Subcutaneous abdominal adipose tissue (tissue), 5 donors: ENCODE results near the gene RNF115.
"Not testable (repeated sequence)": the region's sequence is repeated elsewhere in the genome, so short reads cannot be mapped to it uniquely, and the experiment has no call there.

ENCODE experiments used
- H3K27ac ChIP-seq: one replicate; pipeline ENCODE4 v1.7.0; 2013; ENCODE audit warnings: low read depth, mild to moderate bottlenecking, inconsistent platforms, low read length, moderate library complexity
- H3K27me3 ChIP-seq, 5 donors: one replicate each; pipeline ENCODE4 v1.7.0; 2013; ENCODE audit warnings: low read length in 5 of 5, inconsistent platforms in 1 of 5; ENCODE audit not compliant: control insufficient read depth in 5 of 5, insufficient read depth in 4 of 5
- H3K36me3 ChIP-seq, 5 donors: one replicate each; pipeline ENCODE4 v1.7.0; 2013; ENCODE audit warnings: low read length in 5 of 5; ENCODE audit not compliant: control insufficient read depth in 5 of 5, insufficient read depth in 5 of 5
- H3K4me1 ChIP-seq, 5 donors: one replicate each; pipeline ENCODE4 v1.7.0; 2013; ENCODE audit warnings: low read length in 5 of 5, mild to moderate bottlenecking in 3 of 5, moderate library complexity in 1 of 5; ENCODE audit not compliant: control insufficient read depth in 5 of 5, insufficient read depth in 5 of 5
- H3K4me3 ChIP-seq, 5 donors: one replicate each; pipeline ENCODE4 v1.7.0; 2013; ENCODE audit warnings: low read length in 5 of 5, low read depth in 1 of 5
- H3K9ac ChIP-seq, 5 donors: one replicate each; pipeline ENCODE4 v1.7.0; 2013; ENCODE audit warnings: low read length in 5 of 5, mild to moderate bottlenecking in 4 of 5, moderate library complexity in 3 of 5
- H3K9me3 ChIP-seq, 5 donors: one replicate each; pipeline ENCODE4 v1.7.0; 2013; ENCODE audit warnings: low read length in 5 of 5; ENCODE audit not compliant: control insufficient read depth in 5 of 5
- donor health status: healthy.
- donor health status: healthy.
- donor health status: healthy.
- donor health status: healthy.
- donor health status: healthy.

The RNF115 gene

GRCh38 chr1:145828367-145829026, 4.6 kb upstream of the RNF115 start:
- H3K27me3 ChIP-seq: no peaks in the 10 kb centered on the region
- H3K4me3 ChIP-seq: no peak overlapping the region
- peaks cover 34 to 73% (median 62%) of the 10 kb centered on the region in 5 donors for H3K36me3 ChIP-seq

GRCh38 chr1:145827966-145828365, 4.1 kb upstream of the RNF115 start:
- peaks cover 31 to 68% (median 57%) of the 10 kb centered on the region in 5 donors for H3K36me3 ChIP-seq
- no peaks in the 10 kb centered on the region for H3K9me3 ChIP-seq
- H3K4me3 ChIP-seq: no peak overlapping the region
- no peaks in the 10 kb centered on the region for H3K27me3 ChIP-seq
- peaks cover 0 to 17% (median 15%) of the 10 kb centered on the region in 5 donors for H3K4me1 ChIP-seq
- H3K9ac ChIP-seq: no peak overlapping the region
- no peak overlapping the region for H3K27ac ChIP-seq

More at GRCh38 chr1:145828367-145829026, 4.6 kb upstream of the RNF115 start:
- peaks cover 0 to 17% (median 15%) of the 10 kb centered on the region in 5 donors for H3K4me1 ChIP-seq
- H3K27ac ChIP-seq: no peak overlapping the region
- H3K9me3 ChIP-seq: no peaks in the 10 kb centered on the region
- H3K9ac ChIP-seq: no peak overlapping the region

- Histone ChIP-seq H3K27me3 (no peaks in the 10 kb centered on the region), H3K9me3 (no peaks in the 10 kb centered on the region), H3K27ac (no peak overlapping the region), H3K9ac (no peak overlapping the region), H3K4me1 (peaks cover 0 to 17% (median 15%) of the 10 kb centered on the region in 5 donors), H3K36me3 (peaks cover 25 to 49% (median 43%) of the 10 kb centered on the region in 5 donors), H3K4me3 (no peak overlapping the region)
These were observed 2.1 kb upstream of the RNF115 start for GRCh38 chr1:145826030-145826429.

- H3K4me1 ChIP-seq: peaks cover 0 to 17% (median 15%) of the 10 kb centered on the region in 5 donors
- H3K36me3 ChIP-seq: peaks cover 20 to 33% (median 29%) of the 10 kb centered on the region in 5 donors
- no peaks in the 10 kb centered on the region for H3K27me3 ChIP-seq
- H3K4me3 ChIP-seq: peak overlapping the region; percentile 86 to 98 (median 97)
- peak overlapping the region; percentile 86 for H3K27ac ChIP-seq
- no peaks in the 10 kb centered on the region for H3K9me3 ChIP-seq
- peak overlapping the region; percentile 93 to 98 (median 95) for H3K9ac ChIP-seq
These were observed 576 bp upstream of the RNF115 start for GRCh38 chr1:145824499-145824842.

GRCh38 chr1:145822779-145823331, 1.0 kb downstream of the RNF115 start:
- not testable (repeated sequence) for H3K9ac ChIP-seq, H3K4me3 ChIP-seq, H3K9me3 ChIP-seq, H3K27ac ChIP-seq, H3K27me3 ChIP-seq
- Histone ChIP-seq H3K4me1 (peaks cover 0 to 17% (median 15%) of the 10 kb centered on the region in 5 donors), H3K36me3 (peaks cover 3 to 17% (median 13%) of the 10 kb centered on the region in 5 donors)

- not testable (repeated sequence) for H3K4me1 ChIP-seq, H3K9me3 ChIP-seq, H3K9ac ChIP-seq, H3K36me3 ChIP-seq, H3K27ac ChIP-seq, H3K4me3 ChIP-seq, H3K27me3 ChIP-seq
These were observed 5.8 kb downstream of the RNF115 start for GRCh38 chr1:145818095-145818494.

GRCh38 chr1:145812977-145813810, 10.7 kb downstream of the RNF115 start:
- H3K27ac ChIP-seq, H3K9ac ChIP-seq, H3K27me3 ChIP-seq, H3K36me3 ChIP-seq, H3K4me1 ChIP-seq, H3K4me3 ChIP-seq, H3K9me3 ChIP-seq: not testable (repeated sequence)

- no peak overlapping the region for H3K4me3 ChIP-seq
- no peaks in the 10 kb centered on the region for H3K9me3 ChIP-seq
- no peak overlapping the region for H3K27ac ChIP-seq
- H3K36me3 ChIP-seq: no peaks in the 10 kb centered on the region
- no peak overlapping the region for H3K9ac ChIP-seq
- H3K4me1 ChIP-seq: peaks cover 0 to 6% (median 0%) of the 10 kb centered on the region in 5 donors
- H3K27me3 ChIP-seq: no peaks in the 10 kb centered on the region
These were observed 17.1 kb downstream of the RNF115 start for GRCh38 chr1:145806844-145807243.

GRCh38 chr1:145806408-145806807, 17.5 kb downstream of the RNF115 start:
- no peak overlapping the region for H3K4me3 ChIP-seq
- H3K27ac ChIP-seq: no peak overlapping the region
- no peaks in the 10 kb centered on the region for H3K36me3 ChIP-seq
- no peaks in the 10 kb centered on the region for H3K27me3 ChIP-seq
- no peaks in the 10 kb centered on the region for H3K9me3 ChIP-seq
- no peak overlapping the region for H3K9ac ChIP-seq
- H3K4me1 ChIP-seq: peaks cover 0 to 6% (median 0%) of the 10 kb centered on the region in 5 donors

- H3K27me3 ChIP-seq: no peaks in the 10 kb centered on the region
- H3K9ac ChIP-seq: no peak overlapping the region
- H3K4me3 ChIP-seq: no peak overlapping the region
- H3K36me3 ChIP-seq: no peaks in the 10 kb centered on the region
- no peak overlapping the region for H3K27ac ChIP-seq
- H3K4me1 ChIP-seq: peaks cover 0 to 16% (median 6%) of the 10 kb centered on the region in 5 donors
- no peaks in the 10 kb centered on the region for H3K9me3 ChIP-seq
These were observed 18.8 kb downstream of the RNF115 start for GRCh38 chr1:145805057-145805456.
